SK-N-SH (cell line): ENCODE data around the gene MS4A4A. TPM values are rescaled to one million over a fixed set of nuclear protein-coding genes. Genes with fewer than 3 reads are reported as not detected.

Source experiments
- CTCF ChIA-PET: fragments of 300-600, 350-600 bp; formaldehyde crosslinking; extraction: SDS; loops from one replicate; lab custom pipeline; 2021; lab: Yijun Ruan, JAX
- POLR2A ChIA-PET: fragments of 350-600 bp; sonication (Branson Sonifier 250); formaldehyde crosslinking; extraction: SDS; loops from one replicate; lab custom pipeline; 2020; ENCODE audit warnings: antibody characterized with exemption, inconsistent platforms; lab: Yijun Ruan, JAX
- DNase-seq: peaks from one replicate; pipeline ENCODE4 v3.0.0; 2012
- H2AFZ ChIP-seq: fragments of 200-600 bp; sonication (generic); 2 replicates; pipeline ENCODE4 v1.8.1; 2016; ENCODE audit warnings: antibody characterized with exemption, mild to moderate bottlenecking, low read depth
- H3F3A ChIP-seq: fragments of 200-600 bp; sonication (generic); replicated peaks from 2 replicates; pipeline ENCODE3; 2016; ENCODE audit warnings: antibody characterized with exemption, mild to moderate bottlenecking; ENCODE audit not compliant: insufficient read depth
- H3K27ac ChIP-seq, 2 experiments: fragments of 200-500 bp in 1 of 2; fragments of 200-600 bp in 1 of 2; sonication (Bioruptor generic) in 1 of 2; sonication (generic), shearing (Covaris generic) in 1 of 2; 2 replicates each; pipeline versions ENCODE4 v1.5.1 to v1.6.1; 2014 to 2016; ENCODE audit warnings: low read depth in 2 of 2, inconsistent platforms in 1 of 2, low read length in 1 of 2, mild to moderate bottlenecking in 1 of 2, mixed read lengths in 1 of 2
- H3K27me3 ChIP-seq: fragments of 200-600 bp; sonication (generic), shearing (Covaris generic); 2 replicates; pipeline ENCODE4 v1.6.1; 2016; ENCODE audit warnings: mixed run types; ENCODE audit not compliant: insufficient read depth
- H3K36me3 ChIP-seq, 2 experiments: fragments of 200-500 bp in 1 of 2; fragments of 200-600 bp in 1 of 2; sonication (Bioruptor generic) in 1 of 2; sonication (generic) in 1 of 2; replicated peaks in 1 of 2; 2 replicates each; pipeline versions ENCODE3 to v1.5.1; 2014 to 2016; ENCODE audit warnings: low read length in 1 of 2, mild to moderate bottlenecking in 1 of 2; ENCODE audit not compliant: insufficient read depth in 2 of 2, control insufficient read depth in 1 of 2
- H3K4me1 ChIP-seq, 2 experiments: fragments of 200-500 bp in 1 of 2; fragments of 200-600 bp in 1 of 2; sonication (Bioruptor generic) in 1 of 2; sonication (generic), shearing (Covaris generic) in 1 of 2; 2 replicates each; pipeline versions ENCODE4 v1.5.1 to v1.6.1; 2014 to 2016; ENCODE audit warnings: low read depth in 1 of 2, low read length in 1 of 2, mixed run types in 1 of 2; ENCODE audit not compliant: insufficient read depth in 2 of 2, control insufficient read depth in 1 of 2
- H3K4me2 ChIP-seq: fragments of 200-600 bp; sonication (generic), shearing (Covaris generic); 2 replicates; pipeline ENCODE4 v1.6.1; 2017; ENCODE audit warnings: mixed run types
- H3K4me3 ChIP-seq, 2 experiments: fragments of 200-500 bp in 1 of 2; fragments of 200-600 bp in 1 of 2; sonication (Bioruptor generic) in 1 of 2; sonication (generic), shearing (Covaris generic) in 1 of 2; 2 replicates each; pipeline versions ENCODE4 v1.5.1 to v1.8.1; 2014 to 2016; ENCODE audit warnings: low read depth in 2 of 2, inconsistent platforms in 1 of 2, low read length in 1 of 2, mild to moderate bottlenecking in 1 of 2, mixed read lengths in 1 of 2, moderate library complexity in 1 of 2
- H3K79me2 ChIP-seq: fragments of 200-600 bp; sonication (generic); 2 replicates; pipeline ENCODE4 v1.8.1; 2017; ENCODE audit warnings: mild to moderate bottlenecking; ENCODE audit not compliant: insufficient read depth
- H3K9ac ChIP-seq: fragments of 200-600 bp; sonication (generic); 2 replicates; pipeline ENCODE4 v1.6.1; 2017; ENCODE audit warnings: mixed run types
- H3K9me2 ChIP-seq: fragments of 200-600 bp; sonication (generic); 2 replicates; pipeline ENCODE4 v1.6.1; 2017; ENCODE audit warnings: mixed run types
- H3K9me3 ChIP-seq: fragments of 200-600 bp; sonication (generic); 2 replicates; pipeline ENCODE4 v1.6.1; 2017; ENCODE audit warnings: mixed run types, mild to moderate bottlenecking, moderate library complexity
- H4K20me1 ChIP-seq: fragments of 200-600 bp; sonication (generic); 2 replicates; pipeline ENCODE4 v1.6.1; 2017; ENCODE audit warnings: mild to moderate bottlenecking, mixed run types; ENCODE audit not compliant: insufficient read depth
- CHD2 ChIP-seq: fragments of 150-350 bp; IDR thresholded peaks from 2 replicates; pipeline ENCODE4 v1.6.1; 2018; ENCODE audit warnings: low read length; ENCODE audit not compliant: partially characterized antibody
- CTCF ChIP-seq: fragments of 200-600 bp; sonication (generic); IDR thresholded peaks from 2 replicates; pipeline ENCODE4 v1.6.1; 2017; ENCODE audit warnings: antibody characterized with exemption, mild to moderate bottlenecking, moderate library complexity
- EP300 ChIP-seq, 2 experiments: IDR thresholded peaks; 2 replicates each; pipeline versions ENCODE4 v1.4.0 to v1.6.1; 2012; ENCODE audit warnings: borderline replicate concordance in 1 of 2, low read depth in 1 of 2, low read length in 1 of 2
- FOSL2 ChIP-seq: IDR thresholded peaks from 2 replicates; pipeline ENCODE4 v1.4.0; 2012; ENCODE audit warnings: low read depth, mild to moderate bottlenecking, moderate library complexity, borderline replicate concordance
- FOXJ3 ChIP-seq: sonication (generic); formaldehyde crosslinking; IDR thresholded peaks from 2 replicates; pipeline ENCODE4 v1.5.1; 2020; ENCODE audit warnings: mild to moderate bottlenecking, missing genetic modification reagents
- GABPA ChIP-seq: IDR thresholded peaks from 2 replicates; pipeline ENCODE4 v1.4.0; 2012; ENCODE audit warnings: low read depth, mild to moderate bottlenecking
- IRF3 ChIP-seq: fragments of 150-350 bp; IDR thresholded peaks from 2 replicates; pipeline ENCODE4 v1.6.1; 2016; ENCODE audit warnings: mild to moderate bottlenecking, low read depth, low read length
- MAX ChIP-seq: IDR thresholded peaks from 2 replicates; pipeline ENCODE4 v1.4.0; 2012; ENCODE audit warnings: low read depth
- MEF2A ChIP-seq: IDR thresholded peaks from 2 replicates; pipeline ENCODE4 v1.4.0; 2012; ENCODE audit warnings: low read depth, borderline replicate concordance
- NFIC ChIP-seq: IDR thresholded peaks from 2 replicates; pipeline ENCODE4 v1.4.0; 2012; ENCODE audit warnings: borderline replicate concordance
- PBX3 ChIP-seq: IDR thresholded peaks from 2 replicates; pipeline ENCODE4; 2012
- RFX5 ChIP-seq: IDR thresholded peaks from 2 replicates; pipeline ENCODE4 v1.6.1; 2012; ENCODE audit warnings: mild to moderate bottlenecking, improper control_type of control experiment, low read length
- RXRA ChIP-seq: IDR thresholded peaks from 2 replicates; pipeline ENCODE4 v1.4.0; 2012; ENCODE audit warnings: low read depth, mild to moderate bottlenecking, borderline replicate concordance
- SMC3 ChIP-seq: IDR thresholded peaks from 2 replicates; pipeline ENCODE4 v1.6.1; 2012; ENCODE audit warnings: low read depth, low read length, improper control_type of control experiment
- TCF12 ChIP-seq: IDR thresholded peaks from 2 replicates; pipeline ENCODE4 v1.4.0; 2012
- TEAD4 ChIP-seq: IDR thresholded peaks from 2 replicates; pipeline ENCODE4 v1.4.0; 2012; ENCODE audit warnings: mild to moderate bottlenecking, borderline replicate concordance; ENCODE audit not compliant: insufficient read depth
- USF2 ChIP-seq: fragments of 150-350 bp; IDR thresholded peaks from 2 replicates; pipeline ENCODE4 v1.6.1; 2017; ENCODE audit warnings: antibody characterized with exemption, low read length, low read depth, borderline replicate concordance
- ZBTB33 ChIP-seq: IDR thresholded peaks from 2 replicates; pipeline ENCODE4 v1.4.0; 2012; ENCODE audit warnings: low read depth, borderline replicate concordance
- WGBS: methylation state at CpG from one replicate; pipeline ENCODE4 v1.1.6; 2017; ENCODE audit warnings: low lambda C conversion rate; 5-methylcytosine and 5-hydroxymethylcytosine counted together
- polyA plus RNA-seq, 3 experiments: library from polyadenylated mRNA; depleted of rRNA; stranded (reverse); fragments of >200 nt; gene quantifications; 2 replicates each; pipeline ENCODE4 v1.2.3, GENCODE V29; 2012

Gene MS4A4A
- polyA plus RNA-seq, 1 of the 3 experiments (the other 2 are of a cell fraction), result not detected

GRCh38 chr11:60338053-60338452, 57.6 kb downstream of the MS4A4A start:
- Histone ChIP-seq H3K9me3 (no peaks in the 10 kb centered on the region), H2AFZ (no peak overlapping the region), H3F3A (no peaks in the 10 kb centered on the region), H3K27me3 (no peaks in the 10 kb centered on the region), H3K9me2 (no peaks in the 10 kb centered on the region), H3K27ac (no peak overlapping the region), H3K36me3 (no peaks in the 10 kb centered on the region), H3K79me2 (no peaks in the 10 kb centered on the region), H3K4me1 (no peaks in the 10 kb centered on the region), H3K4me3 (no peak overlapping the region), H4K20me1 (no peaks in the 10 kb centered on the region), H3K9ac (no peak overlapping the region), H3K4me2 (no peak overlapping the region)
- 0% methylated on average over 2 of the region's 2 CpGs for WGBS
- ChIA-PET POLR2A (no interaction called here), CTCF (no interaction called here)
- no peak for DNase-seq
- TF ChIP-seq FOXJ3 (CRISPR knock-in tag) (no peak), ZBTB33 (no peak), PBX3 (no peak), GABPA (no peak), IRF3 (no peak), USF2 (no peak), CTCF (no peak), CHD2 (no peak)

- no peak overlapping the region for H3K9ac ChIP-seq
- no peak overlapping the region for H3K4me2 ChIP-seq
- WGBS, result 4% methylated on average over 3 of the region's 3 CpGs
- H3K36me3 ChIP-seq, result no peaks in the 10 kb centered on the region
- no peak overlapping the region for H2AFZ ChIP-seq
- no peaks in the 10 kb centered on the region for H3K9me2 ChIP-seq
- no peaks in the 10 kb centered on the region for H3K79me2 ChIP-seq
- ChIA-PET POLR2A (no interaction called here), CTCF (no interaction called here)
- no peak overlapping the region for H3K27ac ChIP-seq
- DNase-seq, result no peak
- no peaks in the 10 kb centered on the region for H3K27me3 ChIP-seq
- H4K20me1 ChIP-seq, result no peaks in the 10 kb centered on the region
- H3F3A ChIP-seq, result no peaks in the 10 kb centered on the region
- H3K4me1 ChIP-seq, result no peaks in the 10 kb centered on the region
- no peaks in the 10 kb centered on the region for H3K9me3 ChIP-seq
- H3K4me3 ChIP-seq, result no peak overlapping the region
- TF ChIP-seq RXRA (no peak), FOSL2 (no peak), TEAD4 (no peak), PBX3 (no peak), USF2 (no peak), EP300 (IDR thresholded peaks at IDR 0.05; ENCODE audit: borderline replicate concordance in 1 of 2, low read depth in 1 of 2, low read length in 1 of 2) (no peak), MEF2A (no peak), MAX (no peak), NFIC (no peak), TCF12 (no peak), RFX5 (no peak), SMC3 (no peak), CHD2 (no peak)
Observed at GRCh38 chr11:60339356-60339755, 58.9 kb downstream of the MS4A4A start.
